GM21515 (cell line): Measurements from ENCODE around the gene TC2N.
A peak's percentile ranks its signal among the peaks of the same experiment; 100 is the strongest.
"Not testable (repeated sequence)": the region's sequence is repeated elsewhere in the genome, so short reads cannot be mapped to it uniquely, and the experiment has no call there.

ENCODE experiments used
- ATAC-seq: cut with Tn5 transposase; IDR thresholded peaks from one replicate; pipeline ENCODE4 v1.9.1; 2021; ENCODE audit not compliant: unreplicated experiment

TC2N gene

GRCh38 chr14:91870890-91871289, 3.6 kb upstream of the TC2N start:
- ATAC-seq, result no peak

- no peak for ATAC-seq
Measured at GRCh38 chr14:91870001-91870400, 2.7 kb upstream of the TC2N start.

GRCh38 chr14:91869556-91869955, 2.2 kb upstream of the TC2N start:
- ATAC-seq, result no peak

GRCh38 chr14:91866511-91867295, 633 bp downstream of the TC2N start:
- no peak for ATAC-seq

GRCh38 chr14:91866061-91866460, 1.3 kb downstream of the TC2N start:
- ATAC-seq, result no peak

- ATAC-seq, result no peak
Measured at GRCh38 chr14:91862417-91862816, 4.9 kb downstream of the TC2N start.

GRCh38 chr14:91861091-91861490, 6.2 kb downstream of the TC2N start:
- no peak for ATAC-seq

- ATAC-seq, result no peak
Measured at GRCh38 chr14:91860238-91860637, 7.1 kb downstream of the TC2N start.

- ATAC-seq, result peak; percentile 84
Measured at GRCh38 chr14:91858536-91859275, 8.6 kb downstream of the TC2N start.

GRCh38 chr14:91857614-91858013, 9.7 kb downstream of the TC2N start:
- ATAC-seq, result no peak

GRCh38 chr14:91854327-91854934, 12.9 kb downstream of the TC2N start:
- ATAC-seq, result no peak

- no peak for ATAC-seq
Measured at GRCh38 chr14:91851563-91851962, 15.8 kb downstream of the TC2N start.

GRCh38 chr14:91848504-91849001, 18.8 kb downstream of the TC2N start:
- ATAC-seq, result no peak

GRCh38 chr14:91847693-91848092, 19.6 kb downstream of the TC2N start:
- ATAC-seq, result no peak

GRCh38 chr14:91845652-91846051, 21.7 kb downstream of the TC2N start:
- ATAC-seq, result no peak

GRCh38 chr14:91845056-91845455, 22.3 kb downstream of the TC2N start:
- not testable (repeated sequence) for ATAC-seq

GRCh38 chr14:91844029-91844428, 23.3 kb downstream of the TC2N start:
- ATAC-seq, result no peak

GRCh38 chr14:91843437-91843836, 23.9 kb downstream of the TC2N start:
- no peak for ATAC-seq

GRCh38 chr14:91841065-91841464, 26.3 kb downstream of the TC2N start:
- ATAC-seq, result no peak

- no peak for ATAC-seq
Measured at GRCh38 chr14:91839749-91840148, 27.6 kb downstream of the TC2N start.

- no peak for ATAC-seq
Measured at GRCh38 chr14:91837076-91837475, 30.3 kb downstream of the TC2N start.
